GM18511 (cell line): Measurements from ENCODE around the gene NLGN1.
"Not testable (repeated sequence)": the region's sequence is repeated elsewhere in the genome, so short reads cannot be mapped to it uniquely, and the experiment has no call there.

Experiments used
- ATAC-seq: cut with Tn5 transposase; IDR thresholded peaks from one replicate; pipeline ENCODE4 v1.9.1; 2021; ENCODE audit warnings: mild to moderate bottlenecking, moderate library complexity; ENCODE audit not compliant: unreplicated experiment

Gene NLGN1

GRCh38 chr3:173397161-173398110, at the start of gene NLGN1:
Gene NLGN1 (plus strand): TSS chr3:173397744.
- no peak for ATAC-seq

GRCh38 chr3:173351886-173352285, 45.7 kb upstream of the NLGN1 start:
- ATAC-seq: no peak

GRCh38 chr3:173353137-173353536, 44.4 kb upstream of the NLGN1 start:
- ATAC-seq: not testable (repeated sequence)

- ATAC-seq: no peak
Observed at GRCh38 chr3:173354124-173354523, 43.4 kb upstream of the NLGN1 start.

GRCh38 chr3:173371848-173372487, 25.6 kb upstream of the NLGN1 start:
- no peak for ATAC-seq

GRCh38 chr3:173380681-173381080, 16.9 kb upstream of the NLGN1 start:
- ATAC-seq: no peak

GRCh38 chr3:173381936-173382335, 15.6 kb upstream of the NLGN1 start:
- not testable (repeated sequence) for ATAC-seq

GRCh38 chr3:173395073-173395411, 2.5 kb upstream of the NLGN1 start:
- ATAC-seq: peak; percentile 37

GRCh38 chr3:173395412-173396181, 1.9 kb upstream of the NLGN1 start:
- peak; percentile 94 for ATAC-seq

- no peak for ATAC-seq
Observed at GRCh38 chr3:173396191-173397041, 1.1 kb upstream of the NLGN1 start.

GRCh38 chr3:173398111-173398479, 551 bp downstream of the NLGN1 start:
- ATAC-seq: no peak

- ATAC-seq: no peak
Observed at GRCh38 chr3:173399044-173399443, 1.5 kb downstream of the NLGN1 start.

GRCh38 chr3:173401369-173401768, 3.8 kb downstream of the NLGN1 start:
- no peak for ATAC-seq

- ATAC-seq: no peak
Observed at GRCh38 chr3:173402656-173403055, 5.1 kb downstream of the NLGN1 start.

GRCh38 chr3:173403376-173403775, 5.8 kb downstream of the NLGN1 start:
- ATAC-seq: no peak

- no peak for ATAC-seq
Observed at GRCh38 chr3:173404156-173404555, 6.6 kb downstream of the NLGN1 start.

GRCh38 chr3:173410436-173410835, 12.9 kb downstream of the NLGN1 start:
- no peak for ATAC-seq

GRCh38 chr3:173410849-173411248, 13.3 kb downstream of the NLGN1 start:
- ATAC-seq: no peak

GRCh38 chr3:173411375-173411973, 13.9 kb downstream of the NLGN1 start:
- ATAC-seq: no peak

- no peak for ATAC-seq
Observed at GRCh38 chr3:173416070-173416469, 18.5 kb downstream of the NLGN1 start.
